ENCODE data around the gene GNB1L. TPM values are rescaled to one million over a fixed set of nuclear protein-coding genes. Genes with fewer than 3 reads are reported as not detected.

The GNB1L gene
- total and polyA plus RNA-seq, 2 of the 13 experiments (the other 11 are each of a cell fraction or from before 2014, with no cell fraction given): 2.5 to 7.4 TPM

DNA sequence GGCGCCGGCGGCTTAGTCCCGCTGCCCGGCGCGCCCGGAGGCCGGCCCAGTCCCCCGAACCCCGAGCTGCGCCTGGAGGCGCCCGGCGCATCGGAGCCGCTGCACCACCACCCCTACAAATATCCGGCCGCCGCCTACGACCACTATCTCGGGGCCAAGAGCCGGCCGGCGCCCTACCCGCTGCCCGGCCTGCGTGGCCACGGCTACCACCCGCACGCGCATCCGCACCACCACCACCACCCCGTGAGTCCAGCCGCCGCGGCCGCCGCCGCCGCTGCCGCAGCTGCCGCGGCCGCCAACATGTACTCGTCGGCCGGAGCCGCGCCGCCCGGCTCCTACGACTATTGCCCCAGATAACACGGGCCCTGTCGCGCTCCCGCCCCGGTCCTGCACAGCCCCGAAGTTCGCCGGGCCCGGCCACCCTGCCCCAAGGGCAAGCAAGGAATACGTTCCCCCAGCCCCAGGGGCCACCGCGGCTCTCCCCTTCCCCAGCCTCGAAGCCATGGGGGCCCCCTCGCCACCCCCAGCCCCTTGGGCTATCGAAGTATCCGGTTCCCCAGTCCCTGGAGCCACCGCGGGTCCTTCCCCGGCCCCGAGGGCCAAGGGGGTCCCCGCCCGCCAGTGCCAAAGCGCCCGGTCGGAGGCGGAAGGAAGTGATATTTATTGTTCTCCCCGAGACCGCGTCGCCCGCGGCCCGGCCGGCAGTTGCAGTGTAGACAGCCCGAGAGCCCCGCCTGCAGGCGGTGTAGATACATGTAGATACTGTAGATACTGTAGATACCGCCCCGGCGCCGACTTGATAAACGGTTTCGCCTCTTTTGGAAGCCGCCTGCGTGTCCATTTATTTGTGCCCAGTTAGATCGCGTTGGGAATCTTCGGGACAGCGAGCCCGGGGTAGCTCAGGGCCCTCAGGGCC, 87.9 kb downstream of the GNB1L start:
- Histone ChIP-seq H2AFZ (ENCODE audit: low read length) (no peak overlapping the region), H3K4me2 (ENCODE audit: low read depth, low read length) (peak overlapping the region; percentile 20; the same call in 1 of the 2 replicates), H4K20me1 (ENCODE audit: insufficient read depth, low read length) (peaks cover 4% of the 10 kb centered on the region; the same call in 1 of the 2 replicates), H3K79me2 (ENCODE audit: insufficient read depth, low read length) (no peaks in the 10 kb centered on the region), H3K9me3 (ENCODE audit: low read length) (no peaks in the 10 kb centered on the region), H3K4me1 (ENCODE audit: insufficient read depth, low read length) (peaks cover 31% of the 10 kb centered on the region), H3K36me3 (replicated peaks in 1 of 2; ENCODE audit: control insufficient read depth in 1 of 2, insufficient read depth in 2 of 2, low read length in 2 of 2) (no peaks in the 10 kb centered on the region), H3K27me3 (ENCODE audit: control insufficient read depth in 1 of 2, insufficient read depth in 2 of 2, low read length in 2 of 2) (peaks cover 26 to 93% of the 10 kb centered on the region in 2 experiments), H3K4me3 (replicated peaks in 1 of 3; ENCODE audit: insufficient read depth in 1 of 3, low read depth in 2 of 3, low read length in 3 of 3) (peak overlapping the region in 1 of 3 experiments; percentile 37; a peak in 1 of 6 replicates), H3K27ac (ENCODE audit: extremely low read length, insufficient read depth, low read length) (no peak overlapping the region), H3K9ac (ENCODE audit: insufficient read depth, low read depth, low read length) (no peak overlapping the region)
- intact Hi-C loops (cut with micrococcal nuclease; ENCODE audit: unreplicated experiment) (no loop called here), in situ Hi-C loops (cut with HindIII; ENCODE audit: extremely low pct_ligation_motif_present, low pct_unique_long_range_greater_than_20kb) (no loop called here)
- FAIRE-seq (no peak), ATAC-seq (peak; percentile 25), DNase-seq (ENCODE audit: low spot score) (no peak)
- TF ChIP-seq THAP11 (CRISPR knock-in tag; IDR thresholded peaks at IDR 0.05) (no peak), GABPB1 (CRISPR knock-in tag; IDR thresholded peaks at IDR 0.05) (peak; percentile 19; the same call in 1 of the 2 replicates), NFE2L2 (IDR thresholded peaks at IDR 0.05; ENCODE audit: low read length) (no peak), EZH2 (conservative IDR thresholded peaks at IDR 0.05; ENCODE audit: low read depth, low read length) (peak; percentile 99), STAG1 (CRISPR knock-in tag; IDR thresholded peaks at IDR 0.05) (peak; percentile 16; the same call in 1 of the 2 replicates), HNRNPLL (IDR thresholded peaks at IDR 0.05; ENCODE audit: low read depth, low read length, poor library complexity, severe bottlenecking) (peak; percentile 25), JUN (CRISPR knock-in tag; IDR thresholded peaks at IDR 0.05) (no peak)
- TF ChIP-seq, protein P1, sequence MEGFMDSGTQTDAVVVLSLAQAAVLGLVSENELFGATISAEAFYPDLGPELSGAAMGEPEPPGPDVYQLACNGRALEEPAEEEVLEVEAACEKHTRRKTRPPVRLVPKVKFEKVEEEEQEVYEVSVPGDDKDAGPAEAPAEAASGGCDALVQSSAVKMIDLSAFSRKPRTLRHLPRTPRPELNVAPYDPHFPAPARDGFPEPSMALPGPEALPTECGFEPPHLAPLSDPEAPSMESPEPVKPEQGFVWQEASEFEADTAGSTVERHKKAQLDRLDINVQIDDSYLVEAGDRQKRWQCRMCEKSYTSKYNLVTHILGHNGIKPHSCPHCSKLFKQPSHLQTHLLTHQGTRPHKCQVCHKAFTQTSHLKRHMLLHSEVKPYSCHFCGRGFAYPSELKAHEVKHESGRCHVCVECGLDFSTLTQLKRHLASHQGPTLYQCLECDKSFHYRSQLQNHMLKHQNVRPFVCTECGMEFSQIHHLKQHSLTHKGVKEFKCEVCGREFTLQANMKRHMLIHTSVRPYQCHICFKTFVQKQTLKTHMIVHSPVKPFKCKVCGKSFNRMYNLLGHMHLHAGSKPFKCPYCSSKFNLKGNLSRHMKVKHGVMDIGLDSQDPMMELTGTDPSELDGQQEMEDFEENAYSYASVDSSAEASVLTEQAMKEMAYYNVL (CRISPR knock-in tag; IDR thresholded peaks at IDR 0.05; ENCODE audit: borderline replicate concordance): no peak
- TF ChIP-seq, protein P2, sequence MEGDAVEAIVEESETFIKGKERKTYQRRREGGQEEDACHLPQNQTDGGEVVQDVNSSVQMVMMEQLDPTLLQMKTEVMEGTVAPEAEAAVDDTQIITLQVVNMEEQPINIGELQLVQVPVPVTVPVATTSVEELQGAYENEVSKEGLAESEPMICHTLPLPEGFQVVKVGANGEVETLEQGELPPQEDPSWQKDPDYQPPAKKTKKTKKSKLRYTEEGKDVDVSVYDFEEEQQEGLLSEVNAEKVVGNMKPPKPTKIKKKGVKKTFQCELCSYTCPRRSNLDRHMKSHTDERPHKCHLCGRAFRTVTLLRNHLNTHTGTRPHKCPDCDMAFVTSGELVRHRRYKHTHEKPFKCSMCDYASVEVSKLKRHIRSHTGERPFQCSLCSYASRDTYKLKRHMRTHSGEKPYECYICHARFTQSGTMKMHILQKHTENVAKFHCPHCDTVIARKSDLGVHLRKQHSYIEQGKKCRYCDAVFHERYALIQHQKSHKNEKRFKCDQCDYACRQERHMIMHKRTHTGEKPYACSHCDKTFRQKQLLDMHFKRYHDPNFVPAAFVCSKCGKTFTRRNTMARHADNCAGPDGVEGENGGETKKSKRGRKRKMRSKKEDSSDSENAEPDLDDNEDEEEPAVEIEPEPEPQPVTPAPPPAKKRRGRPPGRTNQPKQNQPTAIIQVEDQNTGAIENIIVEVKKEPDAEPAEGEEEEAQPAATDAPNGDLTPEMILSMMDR (CRISPR knock-in tag; IDR thresholded peaks at IDR 0.05): peak; percentile 44
- WGBS (ENCODE audit: low lambda C conversion rate): 12% methylated on average over 15 of the region's 103 CpGs
- BruUV-seq (replicated peaks): no TSS peak
- ChIA-PET POLR2A (no interaction called here), CTCF (ENCODE audit: low intra/inter-chr PET ratio, low total read pairs) (no interaction called here)

Data from HepG2 (cell line).